LNCAP (cell line): ENCODE results near the gene TMCC1.

ENCODE experiments used
- TF ChIP-seq, protein P1 (sequence below): fragments of 450-650 bp; IDR thresholded peaks from 2 replicates; pipeline ENCODE4 v1.5.1; 2017; ENCODE audit warnings: mild to moderate bottlenecking

TMCC1 gene

GRCh38 chr3:129840707-129841360 is 52.7 kb downstream of the TMCC1 start:
- TF ChIP-seq, protein P1, sequence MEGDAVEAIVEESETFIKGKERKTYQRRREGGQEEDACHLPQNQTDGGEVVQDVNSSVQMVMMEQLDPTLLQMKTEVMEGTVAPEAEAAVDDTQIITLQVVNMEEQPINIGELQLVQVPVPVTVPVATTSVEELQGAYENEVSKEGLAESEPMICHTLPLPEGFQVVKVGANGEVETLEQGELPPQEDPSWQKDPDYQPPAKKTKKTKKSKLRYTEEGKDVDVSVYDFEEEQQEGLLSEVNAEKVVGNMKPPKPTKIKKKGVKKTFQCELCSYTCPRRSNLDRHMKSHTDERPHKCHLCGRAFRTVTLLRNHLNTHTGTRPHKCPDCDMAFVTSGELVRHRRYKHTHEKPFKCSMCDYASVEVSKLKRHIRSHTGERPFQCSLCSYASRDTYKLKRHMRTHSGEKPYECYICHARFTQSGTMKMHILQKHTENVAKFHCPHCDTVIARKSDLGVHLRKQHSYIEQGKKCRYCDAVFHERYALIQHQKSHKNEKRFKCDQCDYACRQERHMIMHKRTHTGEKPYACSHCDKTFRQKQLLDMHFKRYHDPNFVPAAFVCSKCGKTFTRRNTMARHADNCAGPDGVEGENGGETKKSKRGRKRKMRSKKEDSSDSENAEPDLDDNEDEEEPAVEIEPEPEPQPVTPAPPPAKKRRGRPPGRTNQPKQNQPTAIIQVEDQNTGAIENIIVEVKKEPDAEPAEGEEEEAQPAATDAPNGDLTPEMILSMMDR, result no peak

- TF ChIP-seq, protein P1, result no peak
These were observed 55.4 kb downstream of the TMCC1 start for GRCh38 chr3:129838086-129838485.

- TF ChIP-seq, protein P1, result no peak
These were observed 56.4 kb downstream of the TMCC1 start for GRCh38 chr3:129837065-129837642.

DNA sequence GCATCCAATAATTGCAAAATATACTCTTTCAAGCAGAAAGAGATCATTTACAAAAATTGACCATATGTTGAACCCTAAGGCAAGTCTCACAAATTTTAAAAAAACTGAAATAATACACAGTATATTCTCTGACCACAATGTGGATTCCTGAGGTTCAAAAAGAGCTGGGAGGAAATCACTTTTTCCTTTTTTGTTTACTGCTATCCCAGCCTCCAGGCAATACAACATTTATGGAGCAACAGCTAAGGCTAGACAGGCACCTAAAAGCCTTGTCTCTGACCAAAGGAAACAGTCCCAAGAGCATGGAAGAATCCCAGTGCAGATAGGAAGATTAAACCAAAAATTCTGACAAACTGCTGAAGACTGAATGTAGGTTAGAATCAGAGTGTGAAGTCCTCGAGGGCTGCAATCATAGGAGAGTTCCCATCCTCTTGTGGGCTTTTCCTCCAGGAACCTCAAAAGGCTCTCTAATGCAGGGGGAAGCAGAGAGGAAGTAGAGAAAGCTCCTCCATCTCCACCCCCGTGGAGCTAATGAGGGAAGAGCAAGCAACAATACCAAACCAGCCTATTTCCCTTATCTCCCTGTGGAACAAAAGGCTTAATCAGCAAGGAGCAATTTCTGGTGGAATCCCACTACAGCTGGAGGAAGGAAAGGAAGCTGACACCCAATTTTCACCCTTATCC is 57.0 kb downstream of the TMCC1 start:
- TF ChIP-seq, protein P1, result no peak

- TF ChIP-seq, protein P1, result no peak
These were observed 58.3 kb downstream of the TMCC1 start for GRCh38 chr3:129835198-129835597.

DNA sequence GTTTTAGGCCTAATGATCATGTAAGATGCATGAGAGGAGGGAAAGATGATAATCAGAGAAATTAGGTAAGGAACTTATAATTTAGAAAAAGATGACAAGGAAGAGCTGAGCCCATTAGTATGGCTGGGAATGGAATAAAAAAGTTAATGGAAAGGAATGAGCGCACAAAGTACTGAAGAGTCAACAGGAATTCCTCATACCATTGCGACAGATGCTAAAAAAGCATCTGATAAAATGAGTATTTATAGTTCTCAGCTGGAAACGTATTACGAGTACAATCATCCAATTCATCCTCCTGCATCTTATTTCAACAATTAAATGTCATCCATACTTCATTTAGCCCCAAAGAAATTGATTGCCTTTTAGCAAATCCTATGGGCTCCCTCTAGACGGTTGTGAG is 58.9 kb downstream of the TMCC1 start:
- TF ChIP-seq, protein P1, result no peak

DNA sequence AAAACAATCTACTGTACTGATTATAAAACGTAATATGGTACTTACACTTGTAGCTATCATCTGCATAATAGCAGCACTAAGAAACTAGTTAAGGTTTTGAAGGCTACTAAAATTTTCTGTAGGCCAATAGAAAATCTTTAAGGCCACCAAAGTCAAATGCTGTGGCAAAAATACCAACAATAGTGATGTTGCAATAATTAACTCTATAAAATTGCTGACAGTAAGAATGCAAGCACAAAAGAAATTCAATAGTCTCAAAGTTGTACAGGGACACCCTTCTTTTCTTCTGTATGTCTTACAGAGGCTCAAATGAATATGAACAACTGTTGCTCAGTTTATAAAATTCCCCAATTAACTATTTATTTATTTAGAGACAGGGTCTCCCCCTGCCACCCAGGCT is 62.0 kb downstream of the TMCC1 start:
- TF ChIP-seq, protein P1, result no peak
